Upper lobe of left lung (tissue), 4 donors: ENCODE results near the gene DENND5A.

Source experiments
- EP300 ChIP-seq, 4 donors: sonication (generic); formaldehyde crosslinking; IDR thresholded peaks; one replicate each; pipeline ENCODE4 v1.5.1; 2017; ENCODE audit warnings: antibody characterized with exemption in 4 of 4, control low read depth in 2 of 4
- POLR2AphosphoS5 ChIP-seq, 2 donors: sonication (generic); formaldehyde crosslinking; IDR thresholded peaks; one replicate each; pipeline ENCODE4 v1.5.1; 2017; ENCODE audit warnings: antibody characterized with exemption in 2 of 2
- TF ChIP-seq, protein P1 (sequence below), 6 experiments: fragments of 450-650 bp in 4 of 6; fragments of 200-600 bp in 2 of 6; sonication (generic) in 2 of 6; IDR thresholded peaks; one replicate each; pipeline ENCODE4 v1.5.1; 2016 to 2019; ENCODE audit warnings: antibody characterized with exemption in 6 of 6

- TF ChIP-seq, protein P1, sequence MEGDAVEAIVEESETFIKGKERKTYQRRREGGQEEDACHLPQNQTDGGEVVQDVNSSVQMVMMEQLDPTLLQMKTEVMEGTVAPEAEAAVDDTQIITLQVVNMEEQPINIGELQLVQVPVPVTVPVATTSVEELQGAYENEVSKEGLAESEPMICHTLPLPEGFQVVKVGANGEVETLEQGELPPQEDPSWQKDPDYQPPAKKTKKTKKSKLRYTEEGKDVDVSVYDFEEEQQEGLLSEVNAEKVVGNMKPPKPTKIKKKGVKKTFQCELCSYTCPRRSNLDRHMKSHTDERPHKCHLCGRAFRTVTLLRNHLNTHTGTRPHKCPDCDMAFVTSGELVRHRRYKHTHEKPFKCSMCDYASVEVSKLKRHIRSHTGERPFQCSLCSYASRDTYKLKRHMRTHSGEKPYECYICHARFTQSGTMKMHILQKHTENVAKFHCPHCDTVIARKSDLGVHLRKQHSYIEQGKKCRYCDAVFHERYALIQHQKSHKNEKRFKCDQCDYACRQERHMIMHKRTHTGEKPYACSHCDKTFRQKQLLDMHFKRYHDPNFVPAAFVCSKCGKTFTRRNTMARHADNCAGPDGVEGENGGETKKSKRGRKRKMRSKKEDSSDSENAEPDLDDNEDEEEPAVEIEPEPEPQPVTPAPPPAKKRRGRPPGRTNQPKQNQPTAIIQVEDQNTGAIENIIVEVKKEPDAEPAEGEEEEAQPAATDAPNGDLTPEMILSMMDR (IDR thresholded peaks at IDR 0.05) = no peak
- no peak for TF ChIP-seq POLR2AphosphoS5 (IDR thresholded peaks at IDR 0.05)
- no peak for TF ChIP-seq EP300 (IDR thresholded peaks at IDR 0.05)
These were observed 32.7 kb downstream of the DENND5A start for GRCh38 chr11:9232482-9232881.
